Measurements from ENCODE around the gene USP28. TPM values are rescaled to one million over a fixed set of nuclear protein-coding genes. Genes with fewer than 3 reads are reported as not detected.

Gene USP28
- total and polyA plus RNA-seq, 2 donors (not counting 1 experiment from before 2014, with no cell fraction given) = 22.4 to 37.7 TPM

DNA sequence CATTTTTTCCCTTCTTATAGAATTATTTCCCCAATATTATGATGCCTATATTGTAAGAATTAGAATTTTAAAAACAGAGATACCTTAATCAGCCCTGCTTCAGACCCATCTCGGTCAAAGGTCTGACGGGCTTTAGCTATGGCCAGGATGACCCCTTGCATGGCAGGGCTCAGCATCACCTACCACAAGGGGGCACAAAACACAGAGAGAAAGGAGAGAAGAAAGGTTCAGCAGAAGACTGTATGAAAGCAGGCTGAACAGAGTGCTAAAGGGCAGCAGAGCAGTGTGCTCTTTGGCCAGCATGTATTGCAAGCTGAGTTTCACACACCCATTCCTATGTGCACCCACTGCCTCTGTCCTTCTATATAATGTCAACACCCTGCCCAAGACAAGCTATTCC is 69.0 kb downstream of the USP28 start:
- DNase-seq (ENCODE audit: low read depth in 2 of 2) = peak; percentile 3

DNA sequence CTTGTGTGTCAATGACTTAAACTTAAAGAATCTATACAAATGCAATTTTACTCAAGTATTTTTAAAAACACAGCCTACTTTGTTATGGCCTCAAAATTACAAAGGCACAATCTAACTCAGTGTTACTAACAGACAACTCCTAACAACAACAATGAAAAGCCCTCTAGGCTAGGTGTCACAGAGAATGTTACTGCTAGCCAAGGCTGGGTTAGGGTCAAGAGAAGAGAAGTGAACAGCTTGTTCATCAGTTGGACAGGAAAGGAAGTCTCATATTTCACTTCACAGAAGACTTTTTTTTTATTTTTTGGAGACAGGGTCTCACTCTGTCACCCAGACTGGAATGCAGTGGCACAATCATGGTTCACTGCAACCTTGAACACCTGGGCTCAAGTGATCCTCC is 69.7 kb downstream of the USP28 start:
- H4K20me1 ChIP-seq (ENCODE audit: control insufficient read depth, extremely low read depth, insufficient read depth, low read length) = no peaks in the 10 kb centered on the region
- H3K36me3 ChIP-seq (ENCODE audit: control insufficient read depth, insufficient read depth, low read length) = peaks cover 2% of the 10 kb centered on the region
- H2AFZ ChIP-seq (ENCODE audit: low read length) = no peak overlapping the region
- H3K4me1 ChIP-seq (ENCODE audit: control insufficient read depth, extremely low read depth, insufficient read depth, low read length) = no peaks in the 10 kb centered on the region
- no peak for DNase-seq (ENCODE audit: low read depth in 2 of 2)
- no peak overlapping the region for H3K4me2 ChIP-seq (ENCODE audit: extremely low read depth, insufficient read depth, low read length)
- H3K4me3 ChIP-seq (replicated peaks in 1 of 4; ENCODE audit: control extremely low read depth in 1 of 4, insufficient read depth in 1 of 4, low read depth in 3 of 4, low read length in 4 of 4) = no peak overlapping the region
- H3K79me2 ChIP-seq (ENCODE audit: control insufficient read depth, insufficient read depth, low read length) = no peaks in the 10 kb centered on the region
- TF ChIP-seq, protein P1, sequence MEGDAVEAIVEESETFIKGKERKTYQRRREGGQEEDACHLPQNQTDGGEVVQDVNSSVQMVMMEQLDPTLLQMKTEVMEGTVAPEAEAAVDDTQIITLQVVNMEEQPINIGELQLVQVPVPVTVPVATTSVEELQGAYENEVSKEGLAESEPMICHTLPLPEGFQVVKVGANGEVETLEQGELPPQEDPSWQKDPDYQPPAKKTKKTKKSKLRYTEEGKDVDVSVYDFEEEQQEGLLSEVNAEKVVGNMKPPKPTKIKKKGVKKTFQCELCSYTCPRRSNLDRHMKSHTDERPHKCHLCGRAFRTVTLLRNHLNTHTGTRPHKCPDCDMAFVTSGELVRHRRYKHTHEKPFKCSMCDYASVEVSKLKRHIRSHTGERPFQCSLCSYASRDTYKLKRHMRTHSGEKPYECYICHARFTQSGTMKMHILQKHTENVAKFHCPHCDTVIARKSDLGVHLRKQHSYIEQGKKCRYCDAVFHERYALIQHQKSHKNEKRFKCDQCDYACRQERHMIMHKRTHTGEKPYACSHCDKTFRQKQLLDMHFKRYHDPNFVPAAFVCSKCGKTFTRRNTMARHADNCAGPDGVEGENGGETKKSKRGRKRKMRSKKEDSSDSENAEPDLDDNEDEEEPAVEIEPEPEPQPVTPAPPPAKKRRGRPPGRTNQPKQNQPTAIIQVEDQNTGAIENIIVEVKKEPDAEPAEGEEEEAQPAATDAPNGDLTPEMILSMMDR (conservative IDR thresholded peaks at IDR 0.05 in 1 of 2, IDR thresholded peaks at IDR 0.05 in 1 of 2; ENCODE audit: low read depth in 1 of 2, low read length in 2 of 2) = no peak
- no peak for TF ChIP-seq EZH2 (IDR thresholded peaks at IDR 0.05; ENCODE audit: low read length, missing control alignments)
- no peak overlapping the region for H3K9ac ChIP-seq (ENCODE audit: insufficient read depth, low read length)
- no peaks in the 10 kb centered on the region for H3K9me3 ChIP-seq (ENCODE audit: control insufficient read depth, insufficient read depth, low read depth, low read length)
- no peak overlapping the region for H3K27ac ChIP-seq (ENCODE audit: insufficient read depth, low read length)
- no peaks in the 10 kb centered on the region for H3K27me3 ChIP-seq (ENCODE audit: control insufficient read depth, insufficient read depth, low read length)

More for the DNA sequence above, 69.0 kb downstream of the USP28 start:
- no peak overlapping the region for H3K9ac ChIP-seq (ENCODE audit: insufficient read depth, low read length)
- H2AFZ ChIP-seq (ENCODE audit: low read length) = no peak overlapping the region
- no peaks in the 10 kb centered on the region for H3K27me3 ChIP-seq (ENCODE audit: control insufficient read depth, insufficient read depth, low read length)
- no peaks in the 10 kb centered on the region for H4K20me1 ChIP-seq (ENCODE audit: control insufficient read depth, extremely low read depth, insufficient read depth, low read length)
- no peaks in the 10 kb centered on the region for H3K36me3 ChIP-seq (ENCODE audit: control insufficient read depth, insufficient read depth, low read length)
- H3K4me2 ChIP-seq (ENCODE audit: extremely low read depth, insufficient read depth, low read length) = no peak overlapping the region
- H3K79me2 ChIP-seq (ENCODE audit: control insufficient read depth, insufficient read depth, low read length) = no peaks in the 10 kb centered on the region
- H3K27ac ChIP-seq (ENCODE audit: insufficient read depth, low read length) = no peak overlapping the region
- H3K9me3 ChIP-seq (ENCODE audit: control insufficient read depth, insufficient read depth, low read depth, low read length) = no peaks in the 10 kb centered on the region
- H3K4me3 ChIP-seq (replicated peaks in 1 of 4; ENCODE audit: control extremely low read depth in 1 of 4, insufficient read depth in 1 of 4, low read depth in 3 of 4, low read length in 4 of 4) = no peak overlapping the region
- TF ChIP-seq, protein P1 (conservative IDR thresholded peaks at IDR 0.05 in 1 of 2, IDR thresholded peaks at IDR 0.05 in 1 of 2; ENCODE audit: low read depth in 1 of 2, low read length in 2 of 2) = peak; percentile 13 to 34
- no peak for TF ChIP-seq EZH2 (IDR thresholded peaks at IDR 0.05; ENCODE audit: low read length, missing control alignments)
- H3K4me1 ChIP-seq (ENCODE audit: control insufficient read depth, extremely low read depth, insufficient read depth, low read length) = no peaks in the 10 kb centered on the region

DNA sequence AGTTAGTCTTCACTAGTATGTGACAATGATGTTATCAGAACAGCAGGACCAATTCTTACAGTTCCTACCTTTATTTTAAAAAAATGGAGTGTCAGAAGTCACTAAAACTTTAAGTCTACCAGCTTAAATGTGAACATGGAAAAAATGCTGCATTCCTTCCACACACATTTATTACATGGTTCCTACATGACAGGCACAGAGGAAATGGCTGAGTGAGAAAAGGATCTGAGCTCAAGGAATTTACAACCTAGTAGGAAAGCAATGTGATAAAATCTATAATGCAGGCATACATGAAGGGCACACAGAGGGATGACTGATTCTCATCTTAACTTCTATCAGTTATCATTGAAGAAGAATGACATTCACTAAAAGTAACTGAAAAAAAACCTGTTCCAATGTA is 72.8 kb downstream of the USP28 start:
- H3K27ac ChIP-seq (ENCODE audit: insufficient read depth, low read length) = no peak overlapping the region
- no peak overlapping the region for H2AFZ ChIP-seq (ENCODE audit: low read length)
- H3K27me3 ChIP-seq (ENCODE audit: control insufficient read depth, insufficient read depth, low read length) = no peaks in the 10 kb centered on the region
- H4K20me1 ChIP-seq (ENCODE audit: control insufficient read depth, extremely low read depth, insufficient read depth, low read length) = no peaks in the 10 kb centered on the region
- no peak overlapping the region for H3K4me2 ChIP-seq (ENCODE audit: extremely low read depth, insufficient read depth, low read length)
- DNase-seq (ENCODE audit: low read depth in 2 of 2) = no peak
- H3K79me2 ChIP-seq (ENCODE audit: control insufficient read depth, insufficient read depth, low read length) = no peaks in the 10 kb centered on the region
- TF ChIP-seq, protein P1 (conservative IDR thresholded peaks at IDR 0.05 in 1 of 2, IDR thresholded peaks at IDR 0.05 in 1 of 2; ENCODE audit: low read depth in 1 of 2, low read length in 2 of 2) = no peak
- no peak for TF ChIP-seq EZH2 (IDR thresholded peaks at IDR 0.05; ENCODE audit: low read length, missing control alignments)
- peaks cover 2% of the 10 kb centered on the region for H3K36me3 ChIP-seq (ENCODE audit: control insufficient read depth, insufficient read depth, low read length)
- no peaks in the 10 kb centered on the region for H3K4me1 ChIP-seq (ENCODE audit: control insufficient read depth, extremely low read depth, insufficient read depth, low read length)
- H3K9ac ChIP-seq (ENCODE audit: insufficient read depth, low read length) = no peak overlapping the region
- H3K9me3 ChIP-seq (ENCODE audit: control insufficient read depth, insufficient read depth, low read depth, low read length) = no peaks in the 10 kb centered on the region
- no peak overlapping the region for H3K4me3 ChIP-seq (replicated peaks in 1 of 4; ENCODE audit: control extremely low read depth in 1 of 4, insufficient read depth in 1 of 4, low read depth in 3 of 4, low read length in 4 of 4)
